HG03159 (cell line): ENCODE results near the gene MAPK6.
"Not testable (repeated sequence)": the region's sequence is repeated elsewhere in the genome, so short reads cannot be mapped to it uniquely, and the experiment has no call there.

Source experiments
- ATAC-seq: cut with Tn5 transposase; IDR thresholded peaks from one replicate; pipeline ENCODE4 v1.9.1; 2021; ENCODE audit warnings: mild to moderate bottlenecking, moderate library complexity; ENCODE audit not compliant: unreplicated experiment

The MAPK6 gene

GRCh38 chr15:52078876-52079700 lies 60.1 kb downstream of the MAPK6 start:
- ATAC-seq, result peak; percentile 47

- ATAC-seq, result no peak
Observed at GRCh38 chr15:52080031-52080430, 61.0 kb downstream of the MAPK6 start.

- no peak for ATAC-seq
Observed at GRCh38 chr15:52080706-52081392, 61.8 kb downstream of the MAPK6 start.

GRCh38 chr15:52082197-52083036 lies 63.4 kb downstream of the MAPK6 start:
- peak; percentile 67 for ATAC-seq

- ATAC-seq, result not testable (repeated sequence)
Observed at GRCh38 chr15:52083037-52083359, 64.0 kb downstream of the MAPK6 start.

GRCh38 chr15:52083603-52084002 lies 64.6 kb downstream of the MAPK6 start:
- ATAC-seq, result no peak

- no peak for ATAC-seq
Observed at GRCh38 chr15:52085299-52085698, 66.3 kb downstream of the MAPK6 start.

GRCh38 chr15:52086011-52086786 lies 67.2 kb downstream of the MAPK6 start:
- no peak for ATAC-seq

GRCh38 chr15:52090193-52090592 lies 71.2 kb downstream of the MAPK6 start:
- no peak for ATAC-seq

- no peak for ATAC-seq
Observed at GRCh38 chr15:52093167-52093538, 74.1 kb downstream of the MAPK6 start.

GRCh38 chr15:52093539-52094510 lies 74.8 kb downstream of the MAPK6 start:
- no peak for ATAC-seq

GRCh38 chr15:52094811-52095584 lies 76.0 kb downstream of the MAPK6 start:
- no peak for ATAC-seq

GRCh38 chr15:52095597-52096262 lies 76.7 kb downstream of the MAPK6 start:
- no peak for ATAC-seq

- ATAC-seq, result not testable (repeated sequence)
Observed at GRCh38 chr15:52096536-52096935, 77.5 kb downstream of the MAPK6 start.

GRCh38 chr15:52097180-52097579 lies 78.2 kb downstream of the MAPK6 start:
- ATAC-seq, result no peak

- ATAC-seq, result no peak
Observed at GRCh38 chr15:52098323-52098722, 79.3 kb downstream of the MAPK6 start.

GRCh38 chr15:52099651-52100272 lies 80.7 kb downstream of the MAPK6 start:
- no peak for ATAC-seq
